Measurements from ENCODE around the gene CACNA1F. TPM values are rescaled to one million over a fixed set of nuclear protein-coding genes. Genes with fewer than 3 reads are reported as not detected.

The CACNA1F gene
- total and polyA plus RNA-seq, 9 of the 15 experiments (the other 6 are each of a cell fraction or from before 2014, with no cell fraction given): under 0.01 to 0.41 (median 0.03) TPM; not detected in 3

GRCh38 chrX:49186125-49187027 is 46.8 kb downstream of the CACNA1F start, which contains the start of gene PRICKLE3 (continued):
- TF ChIP-seq GMEB1 (CRISPR knock-in tag; IDR thresholded peaks at IDR 0.05): no peak
- no peak for TF ChIP-seq PRPF4 (IDR thresholded peaks at IDR 0.05; ENCODE audit: insufficient read depth, low read depth, low read length, poor library complexity, severe bottlenecking)
- TF ChIP-seq NKRF (IDR thresholded peaks at IDR 0.05; ENCODE audit: borderline replicate concordance): peak; percentile 53; the same call in 1 of the 2 replicates
- peak; percentile 61; the same call in 1 of the 2 replicates for TF ChIP-seq ARID4B (CRISPR knock-in tag; IDR thresholded peaks at IDR 0.05)
- no peak for TF ChIP-seq RBM14 (IDR thresholded peaks at IDR 0.05; ENCODE audit: borderline replicate concordance, insufficient read depth, low read depth, low read length)
- TF ChIP-seq USF1 (CRISPR knock-in tag; IDR thresholded peaks at IDR 0.05): peak; percentile 80
- no peak for TF ChIP-seq NELFE (IDR thresholded peaks at IDR 0.05; ENCODE audit: insufficient read depth, insufficient read length)
- no peak for TF ChIP-seq NCOA4 (IDR thresholded peaks at IDR 0.05; ENCODE audit: partially characterized antibody)
- TF ChIP-seq CREB5 (CRISPR knock-in tag; IDR thresholded peaks at IDR 0.05): no peak
- TF ChIP-seq CXXC5 (CRISPR knock-in tag; IDR thresholded peaks at IDR 0.05): peak; percentile 86
- no peak for TF ChIP-seq CBX3 (IDR thresholded peaks at IDR 0.05; ENCODE audit: borderline replicate concordance in 1 of 2, low read length in 2 of 2)
- TF ChIP-seq SRSF9 (IDR thresholded peaks at IDR 0.05; ENCODE audit: borderline replicate concordance, low read depth, low read length): no peak
- TF ChIP-seq RBM39 (optimal IDR thresholded peaks at IDR 0.05; ENCODE audit: low read depth, low read length): no peak
- no peak for TF ChIP-seq ZNF431 (CRISPR knock-in tag; IDR thresholded peaks at IDR 0.05)
